Measurements from ENCODE around the gene PAK1IP1.

Gene PAK1IP1

GRCh38 chr6:10681795-10682194 is 13.0 kb upstream of the PAK1IP1 start:
- Histone ChIP-seq H3K27me3 (ENCODE audit: low read depth) (no peaks in the 10 kb centered on the region), H3K4me1 (no peaks in the 10 kb centered on the region), H3K36me3 (replicated peaks) (no peaks in the 10 kb centered on the region), H3K9me3 (no peaks in the 10 kb centered on the region), H3K4me3 (no peak overlapping the region)
- in situ Hi-C loops (cut with MboI; ENCODE audit: low sequenced_read_pairs) = loop anchor here (25.0 kb wide), 1 partner anchor 169 kb away; the partner anchor contains the start of gene GCNT2
- DNase-seq (ENCODE audit: low spot score in 2 of 2) = no peak

- in situ Hi-C loops (cut with MboI; ENCODE audit: low sequenced_read_pairs) = loop anchor here (25.0 kb wide), 1 partner anchor 170 kb away; the partner anchor contains the start of gene GCNT2
- H3K36me3 ChIP-seq (replicated peaks) = no peaks in the 10 kb centered on the region
- H3K9me3 ChIP-seq = no peaks in the 10 kb centered on the region
- H3K4me3 ChIP-seq = no peak overlapping the region
- H3K27me3 ChIP-seq (ENCODE audit: low read depth) = no peaks in the 10 kb centered on the region
- DNase-seq (ENCODE audit: low spot score in 2 of 2) = no peak
- no peaks in the 10 kb centered on the region for H3K4me1 ChIP-seq
Observed at GRCh38 chr6:10682355-10682988, 12.3 kb upstream of the PAK1IP1 start.

DNA sequence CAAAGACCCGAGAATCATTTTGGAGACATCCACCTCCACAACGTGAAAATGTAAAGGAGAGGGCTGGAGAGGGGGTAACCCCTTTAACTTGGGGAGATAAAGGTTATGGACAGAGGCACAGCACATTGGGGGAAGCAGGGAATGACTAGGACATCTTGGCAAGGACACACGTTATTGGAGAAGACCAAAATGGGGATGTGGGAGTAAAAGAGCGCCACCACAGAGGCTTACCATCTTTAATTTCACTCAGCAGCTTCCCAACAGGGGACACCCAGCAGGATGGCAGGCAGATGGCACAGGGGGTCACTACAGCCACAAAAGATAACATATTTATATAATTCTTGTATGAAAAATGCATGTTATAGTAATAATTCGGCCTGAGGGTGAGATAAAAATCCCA is 10.2 kb upstream of the PAK1IP1 start:
- Histone ChIP-seq H3K4me3 (no peak overlapping the region), H3K9me3 (no peaks in the 10 kb centered on the region), H3K27me3 (ENCODE audit: low read depth) (no peaks in the 10 kb centered on the region), H3K36me3 (replicated peaks) (no peaks in the 10 kb centered on the region), H3K4me1 (no peaks in the 10 kb centered on the region)
- DNase-seq (ENCODE audit: low spot score in 2 of 2) = no peak
- in situ Hi-C loops (cut with MboI; ENCODE audit: low sequenced_read_pairs) = loop anchor here (25.0 kb wide), 1 partner anchor 172 kb away; the partner anchor contains the start of gene GCNT2

GRCh38 chr6:10685092-10685915 is 9.5 kb upstream of the PAK1IP1 start:
- Histone ChIP-seq H3K9me3 (no peaks in the 10 kb centered on the region), H3K4me1 (peaks cover 4% of the 10 kb centered on the region; the same call in 1 of the 2 replicates), H3K27me3 (ENCODE audit: low read depth) (no peaks in the 10 kb centered on the region), H3K4me3 (no peak overlapping the region), H3K36me3 (replicated peaks) (no peaks in the 10 kb centered on the region)
- in situ Hi-C loops (cut with MboI; ENCODE audit: low sequenced_read_pairs) = loop anchor here (25.0 kb wide), 1 partner anchor 173 kb away; the partner anchor contains the start of gene GCNT2
- no peak for DNase-seq (ENCODE audit: low spot score in 2 of 2)

DNA sequence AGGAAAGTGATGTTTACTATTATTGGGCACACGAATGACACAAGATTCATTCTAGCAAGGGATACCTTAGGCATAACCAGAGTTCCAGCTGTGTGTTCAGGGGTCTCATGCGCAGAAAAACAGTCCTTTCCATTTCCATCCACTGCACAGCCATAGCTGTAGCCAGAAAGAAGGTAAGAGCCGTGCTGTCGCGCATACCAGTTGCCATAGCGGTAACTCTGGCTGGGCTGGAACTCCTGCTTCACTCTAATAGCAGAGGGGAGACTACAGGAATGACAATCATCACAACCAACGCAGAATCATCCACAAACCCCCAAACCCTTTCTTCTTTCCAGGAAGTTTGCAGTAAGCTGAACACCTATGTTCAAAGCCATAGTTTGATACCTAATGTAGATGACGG is 7.9 kb upstream of the PAK1IP1 start:
- peaks cover 20% of the 10 kb centered on the region for H3K4me1 ChIP-seq
- DNase-seq (ENCODE audit: low spot score in 2 of 2) = no peak
- no peaks in the 10 kb centered on the region for H3K27me3 ChIP-seq (ENCODE audit: low read depth)
- H3K36me3 ChIP-seq (replicated peaks) = no peaks in the 10 kb centered on the region
- in situ Hi-C loops (cut with MboI; ENCODE audit: low sequenced_read_pairs) = loop anchor here (25.0 kb wide), 1 partner anchor 175 kb away; the partner anchor contains the start of gene GCNT2
- no peak overlapping the region for H3K4me3 ChIP-seq
- H3K9me3 ChIP-seq = no peaks in the 10 kb centered on the region

- Histone ChIP-seq H3K4me3 (no peak overlapping the region), H3K27me3 (ENCODE audit: low read depth) (no peaks in the 10 kb centered on the region), H3K36me3 (replicated peaks) (no peaks in the 10 kb centered on the region), H3K4me1 (peaks cover 23% of the 10 kb centered on the region), H3K9me3 (no peaks in the 10 kb centered on the region)
- in situ Hi-C loops (cut with MboI; ENCODE audit: low sequenced_read_pairs) = loop anchor here (25.0 kb wide), 1 partner anchor 175 kb away; the partner anchor contains the start of gene GCNT2
- no peak for DNase-seq (ENCODE audit: low spot score in 2 of 2)
Observed at GRCh38 chr6:10687582-10687981, 7.2 kb upstream of the PAK1IP1 start.

DNA sequence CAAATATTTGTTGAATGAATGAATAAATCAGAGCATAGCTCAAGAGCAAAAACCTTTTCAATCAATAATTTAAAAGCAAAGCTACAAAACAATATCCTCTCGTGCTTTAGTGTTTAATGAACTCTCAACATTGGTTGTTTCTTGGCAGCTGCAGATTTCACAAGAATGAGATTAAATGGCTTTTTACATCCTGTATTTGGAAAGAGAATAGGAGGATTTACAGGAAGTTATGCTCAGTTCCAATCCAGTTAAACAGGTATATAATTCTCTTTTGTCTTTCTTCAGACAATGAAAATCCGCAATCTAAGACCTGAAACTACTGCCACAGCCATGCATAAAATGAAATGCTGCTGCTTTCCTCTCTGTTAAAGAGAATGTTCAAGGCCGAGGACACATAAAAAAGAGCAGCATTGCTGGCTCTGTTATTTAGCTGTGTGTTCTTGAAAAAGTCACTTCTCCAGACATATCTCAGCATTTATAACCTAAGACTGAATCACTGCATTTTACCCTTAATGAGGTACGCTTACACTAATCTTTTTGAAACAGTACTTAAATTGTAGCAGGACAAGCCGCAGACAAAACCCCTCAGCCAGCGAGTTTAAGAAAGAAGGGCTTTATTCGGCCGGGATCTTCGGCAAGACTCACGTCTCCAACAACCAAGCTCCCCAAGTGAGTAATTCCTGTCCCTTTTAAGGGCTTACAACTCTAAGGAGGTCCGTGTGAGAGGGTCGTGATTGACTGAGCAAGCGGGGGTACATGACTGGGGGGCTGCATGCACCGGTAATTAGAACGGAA is 3.9 kb upstream of the PAK1IP1 start:
- H3K9me3 ChIP-seq = no peaks in the 10 kb centered on the region
- H3K36me3 ChIP-seq (replicated peaks) = 0 out of 2 replicates have a peak, but pooled peaks cover 3% of the 10 kb centered on the region
- H3K4me3 ChIP-seq = 0 out of 2 replicates have a peak overlapping the region, but pooled peaks have one; percentile 1
- H3K4me1 ChIP-seq = peaks cover 30% of the 10 kb centered on the region
- DNase-seq (ENCODE audit: low spot score in 2 of 2) = peak in 1 of 2 experiments; percentile 53
- in situ Hi-C loops (cut with MboI; ENCODE audit: low sequenced_read_pairs) = loop anchor here (25.0 kb wide), 1 partner anchor 179 kb away; the partner anchor contains the start of gene GCNT2
- no peaks in the 10 kb centered on the region for H3K27me3 ChIP-seq (ENCODE audit: low read depth)

GRCh38 chr6:10692965-10693538 is 1.7 kb upstream of the PAK1IP1 start:
- H3K36me3 ChIP-seq (replicated peaks) = peaks cover 12% of the 10 kb centered on the region
- DNase-seq (ENCODE audit: low spot score in 2 of 2) = no peak
- in situ Hi-C loops (cut with MboI; ENCODE audit: low sequenced_read_pairs) = loop anchor here (25.0 kb wide), 1 partner anchor 181 kb away; the partner anchor contains the start of gene GCNT2
- H3K27me3 ChIP-seq (ENCODE audit: low read depth) = no peaks in the 10 kb centered on the region
- H3K9me3 ChIP-seq = no peaks in the 10 kb centered on the region
- peaks cover 30% of the 10 kb centered on the region for H3K4me1 ChIP-seq
- peak overlapping the region; percentile 87 for H3K4me3 ChIP-seq

- Histone ChIP-seq H3K36me3 (replicated peaks) (peaks cover 28% of the 10 kb centered on the region), H3K27me3 (ENCODE audit: low read depth) (no peaks in the 10 kb centered on the region), H3K9me3 (no peaks in the 10 kb centered on the region), H3K4me3 (peak overlapping the region; percentile 87), H3K4me1 (peaks cover 27% of the 10 kb centered on the region)
- in situ Hi-C loops (cut with MboI; ENCODE audit: low sequenced_read_pairs) = loop anchor here (25.0 kb wide), 1 partner anchor 183 kb away; the partner anchor contains the start of gene GCNT2
- DNase-seq (ENCODE audit: low spot score in 2 of 2) = no peak
Observed at GRCh38 chr6:10695086-10695657, 400 bp downstream of the PAK1IP1 start.

- Histone ChIP-seq H3K27me3 (ENCODE audit: low read depth) (no peaks in the 10 kb centered on the region), H3K36me3 (replicated peaks) (peaks cover 41% of the 10 kb centered on the region), H3K9me3 (no peaks in the 10 kb centered on the region), H3K4me3 (peak overlapping the region; percentile 87; the same call in 1 of the 2 replicates), H3K4me1 (peaks cover 13% of the 10 kb centered on the region)
- DNase-seq (ENCODE audit: low spot score in 2 of 2) = no peak
- in situ Hi-C loops (cut with MboI; ENCODE audit: low sequenced_read_pairs) = loop anchor here (25.0 kb wide), 1 partner anchor 184 kb away; the partner anchor contains the start of gene GCNT2
Observed at GRCh38 chr6:10696655-10697054, 1.9 kb downstream of the PAK1IP1 start.

GRCh38 chr6:10713962-10714361 is 19.2 kb downstream of the PAK1IP1 start:
- no peak for DNase-seq (ENCODE audit: low spot score in 2 of 2)
- peaks cover 8% of the 10 kb centered on the region for H3K9me3 ChIP-seq
- no peaks in the 10 kb centered on the region for H3K27me3 ChIP-seq (ENCODE audit: low read depth)
- no peak overlapping the region for H3K4me3 ChIP-seq
- in situ Hi-C loops (cut with MboI; ENCODE audit: low sequenced_read_pairs) = no loop called here
- peaks cover 14% of the 10 kb centered on the region for H3K36me3 ChIP-seq (replicated peaks)
- H3K4me1 ChIP-seq = no peaks in the 10 kb centered on the region

GRCh38 chr6:10719296-10719963 is 24.7 kb downstream of the PAK1IP1 start:
- DNase-seq (ENCODE audit: low spot score in 2 of 2) = peak in 1 of 2 experiments; percentile 22
- in situ Hi-C loops (cut with MboI; ENCODE audit: low sequenced_read_pairs) = no loop called here

More at GRCh38 chr6:10719296-10719963, 24.7 kb downstream of the PAK1IP1 start:
- H3K27me3 ChIP-seq (ENCODE audit: low read depth) = no peaks in the 10 kb centered on the region
- peaks cover 14% of the 10 kb centered on the region for H3K9me3 ChIP-seq
- H3K4me1 ChIP-seq = peaks cover 21% of the 10 kb centered on the region
- peak overlapping the region; percentile 36 for H3K4me3 ChIP-seq
- H3K36me3 ChIP-seq (replicated peaks) = no peaks in the 10 kb centered on the region; the same call in 1 of the 2 replicates
